Activated naive CD8-positive, alpha-beta T cell treated with anti-CD3 and anti-CD28 coated beads for 36 hours (primary cell): ENCODE measurements around the gene ZNF474. TPM values are rescaled to one million over a fixed set of nuclear protein-coding genes. Genes with fewer than 3 reads are reported as not detected.

ENCODE experiments used
- DNase-seq: peaks from one replicate; pipeline ENCODE4 v3.0.0; 2021
- H3K27ac Mint-ChIP-seq: one replicate; pipeline ENCODE4 v1.8.0; 2022; ENCODE audit warnings: mild to moderate bottlenecking, moderate library complexity, mixed read lengths
- H3K27me3 Mint-ChIP-seq: one replicate; pipeline ENCODE4 v1.8.0; 2022; ENCODE audit warnings: mild to moderate bottlenecking, mixed read lengths
- H3K36me3 Mint-ChIP-seq: one replicate; pipeline ENCODE4 v1.8.0; 2021; ENCODE audit warnings: mild to moderate bottlenecking, mixed read lengths
- H3K4me1 Mint-ChIP-seq: one replicate; pipeline ENCODE4 v1.8.0; 2021; ENCODE audit warnings: mixed read lengths
- H3K4me3 Mint-ChIP-seq: one replicate; pipeline ENCODE4 v1.8.0; 2022; ENCODE audit warnings: mild to moderate bottlenecking, moderate library complexity, mixed read lengths
- H3K9me3 Mint-ChIP-seq: one replicate; pipeline ENCODE4 v1.8.0; 2022; ENCODE audit warnings: mixed read lengths
- total RNA-seq, 2 experiments: library from RNA; stranded (reverse); gene quantifications; one replicate each; pipeline ENCODE4 v1.2.3, GENCODE V29; 2021

The ZNF474 gene
- total RNA-seq, 2 experiments from 2014 or later: 0.28 TPM; not detected in 1

- Mint-ChIP-seq H3K4me1 (no peaks in the 10 kb centered on the region), H3K27ac (no peak overlapping the region), H3K27me3 (peaks cover 4% of the 10 kb centered on the region), H3K4me3 (no peak overlapping the region), H3K36me3 (no peaks in the 10 kb centered on the region), H3K9me3 (no peaks in the 10 kb centered on the region)
- DNase-seq: no peak
These were observed 806 bp downstream of the ZNF474 start for GRCh38 chr5:122130152-122130551.

- H3K4me1 Mint-ChIP-seq: peaks cover 7% of the 10 kb centered on the region
- DNase-seq: no peak
- H3K9me3 Mint-ChIP-seq: no peaks in the 10 kb centered on the region
- H3K4me3 Mint-ChIP-seq: no peak overlapping the region
- no peak overlapping the region for H3K27ac Mint-ChIP-seq
- H3K27me3 Mint-ChIP-seq: peaks cover 6% of the 10 kb centered on the region
- H3K36me3 Mint-ChIP-seq: no peaks in the 10 kb centered on the region
These were observed 8.4 kb downstream of the ZNF474 start for GRCh38 chr5:122137702-122138101.

- H3K4me3 Mint-ChIP-seq: no peak overlapping the region
- peaks cover 6% of the 10 kb centered on the region for H3K27me3 Mint-ChIP-seq
- no peak for DNase-seq
- H3K36me3 Mint-ChIP-seq: no peaks in the 10 kb centered on the region
- H3K9me3 Mint-ChIP-seq: no peaks in the 10 kb centered on the region
- peaks cover 7% of the 10 kb centered on the region for H3K4me1 Mint-ChIP-seq
- H3K27ac Mint-ChIP-seq: no peak overlapping the region
These were observed 9.0 kb downstream of the ZNF474 start for GRCh38 chr5:122138356-122138755.

- peaks cover 6% of the 10 kb centered on the region for H3K27me3 Mint-ChIP-seq
- H3K36me3 Mint-ChIP-seq: no peaks in the 10 kb centered on the region
- no peak overlapping the region for H3K4me3 Mint-ChIP-seq
These were observed 11.6 kb downstream of the ZNF474 start for GRCh38 chr5:122140900-122141299.

GRCh38 chr5:122141751-122142150, 12.4 kb downstream of the ZNF474 start:
- Mint-ChIP-seq H3K27ac (no peak overlapping the region), H3K27me3 (peaks cover 6% of the 10 kb centered on the region), H3K4me1 (peaks cover 7% of the 10 kb centered on the region), H3K9me3 (no peaks in the 10 kb centered on the region), H3K36me3 (no peaks in the 10 kb centered on the region), H3K4me3 (no peak overlapping the region)
- DNase-seq: no peak

More at GRCh38 chr5:122140900-122141299, 11.6 kb downstream of the ZNF474 start:
- Mint-ChIP-seq H3K9me3 (no peaks in the 10 kb centered on the region), H3K27ac (no peak overlapping the region), H3K4me1 (peaks cover 7% of the 10 kb centered on the region)
- DNase-seq: no peak

- Mint-ChIP-seq H3K36me3 (no peaks in the 10 kb centered on the region), H3K9me3 (no peaks in the 10 kb centered on the region), H3K27ac (no peak overlapping the region), H3K27me3 (peaks cover 6% of the 10 kb centered on the region), H3K4me1 (peaks cover 4% of the 10 kb centered on the region), H3K4me3 (no peak overlapping the region)
- DNase-seq: no peak
These were observed 13.3 kb downstream of the ZNF474 start for GRCh38 chr5:122142480-122143164.

- no peak overlapping the region for H3K4me3 Mint-ChIP-seq
- H3K9me3 Mint-ChIP-seq: no peaks in the 10 kb centered on the region
- H3K4me1 Mint-ChIP-seq: no peaks in the 10 kb centered on the region
- no peak for DNase-seq
- H3K27me3 Mint-ChIP-seq: peaks cover 6% of the 10 kb centered on the region
- no peaks in the 10 kb centered on the region for H3K36me3 Mint-ChIP-seq
- no peak overlapping the region for H3K27ac Mint-ChIP-seq
These were observed 14.9 kb downstream of the ZNF474 start for GRCh38 chr5:122144236-122144635.

GRCh38 chr5:122145906-122146305, 16.6 kb downstream of the ZNF474 start:
- H3K4me1 Mint-ChIP-seq: peaks cover 2% of the 10 kb centered on the region
- no peak for DNase-seq
- no peaks in the 10 kb centered on the region for H3K36me3 Mint-ChIP-seq
- H3K27ac Mint-ChIP-seq: no peak overlapping the region
- no peak overlapping the region for H3K4me3 Mint-ChIP-seq
- peaks cover 6% of the 10 kb centered on the region for H3K27me3 Mint-ChIP-seq
- H3K9me3 Mint-ChIP-seq: no peaks in the 10 kb centered on the region

- no peak overlapping the region for H3K27ac Mint-ChIP-seq
- no peaks in the 10 kb centered on the region for H3K27me3 Mint-ChIP-seq
- DNase-seq: no peak
- no peaks in the 10 kb centered on the region for H3K36me3 Mint-ChIP-seq
- H3K4me1 Mint-ChIP-seq: peaks cover 9% of the 10 kb centered on the region
- no peaks in the 10 kb centered on the region for H3K9me3 Mint-ChIP-seq
- no peak overlapping the region for H3K4me3 Mint-ChIP-seq
These were observed 20.2 kb downstream of the ZNF474 start for GRCh38 chr5:122149321-122150090.

- no peak for DNase-seq
These were observed 20.9 kb downstream of the ZNF474 start for GRCh38 chr5:122150215-122150614.

GRCh38 chr5:122151640-122152039, 22.3 kb downstream of the ZNF474 start:
- Mint-ChIP-seq H3K4me3 (no peak overlapping the region), H3K9me3 (no peaks in the 10 kb centered on the region), H3K4me1 (peaks cover 12% of the 10 kb centered on the region), H3K36me3 (no peaks in the 10 kb centered on the region), H3K27ac (no peak overlapping the region), H3K27me3 (no peaks in the 10 kb centered on the region)
- no peak for DNase-seq

More at GRCh38 chr5:122150215-122150614, 20.9 kb downstream of the ZNF474 start:
- no peak overlapping the region for H3K4me3 Mint-ChIP-seq
- no peak overlapping the region for H3K27ac Mint-ChIP-seq
- no peaks in the 10 kb centered on the region for H3K36me3 Mint-ChIP-seq
- no peaks in the 10 kb centered on the region for H3K27me3 Mint-ChIP-seq
- H3K4me1 Mint-ChIP-seq: peaks cover 12% of the 10 kb centered on the region
- H3K9me3 Mint-ChIP-seq: no peaks in the 10 kb centered on the region

GRCh38 chr5:122152266-122152900, 23.0 kb downstream of the ZNF474 start:
- Mint-ChIP-seq H3K9me3 (no peaks in the 10 kb centered on the region), H3K4me1 (peaks cover 12% of the 10 kb centered on the region), H3K27me3 (no peaks in the 10 kb centered on the region), H3K4me3 (no peak overlapping the region), H3K36me3 (no peaks in the 10 kb centered on the region), H3K27ac (no peak overlapping the region)
- no peak for DNase-seq

GRCh38 chr5:122153230-122153629, 23.9 kb downstream of the ZNF474 start:
- Mint-ChIP-seq H3K4me1 (peaks cover 12% of the 10 kb centered on the region), H3K9me3 (no peaks in the 10 kb centered on the region), H3K27ac (no peak overlapping the region), H3K36me3 (no peaks in the 10 kb centered on the region), H3K27me3 (no peaks in the 10 kb centered on the region), H3K4me3 (no peak overlapping the region)
- DNase-seq: no peak

GRCh38 chr5:122153774-122154173, 24.4 kb downstream of the ZNF474 start:
- DNase-seq: no peak
- Mint-ChIP-seq H3K27ac (no peak overlapping the region), H3K4me3 (no peak overlapping the region)

GRCh38 chr5:122154491-122154890, 25.1 kb downstream of the ZNF474 start:
- H3K36me3 Mint-ChIP-seq: no peaks in the 10 kb centered on the region
- DNase-seq: no peak

More at GRCh38 chr5:122153774-122154173, 24.4 kb downstream of the ZNF474 start:
- H3K27me3 Mint-ChIP-seq: no peaks in the 10 kb centered on the region
- H3K4me1 Mint-ChIP-seq: peaks cover 12% of the 10 kb centered on the region
- no peaks in the 10 kb centered on the region for H3K9me3 Mint-ChIP-seq
- H3K36me3 Mint-ChIP-seq: no peaks in the 10 kb centered on the region

More at GRCh38 chr5:122154491-122154890, 25.1 kb downstream of the ZNF474 start:
- Mint-ChIP-seq H3K4me1 (peaks cover 12% of the 10 kb centered on the region), H3K9me3 (no peaks in the 10 kb centered on the region), H3K27ac (no peak overlapping the region), H3K4me3 (no peak overlapping the region), H3K27me3 (no peaks in the 10 kb centered on the region)
